NCI-H1436 treated with DMSO at 0.1 percent for 48 hours (cell line): ENCODE data around the gene CHRNA9.

Source experiments
- DNase-seq: peaks from one replicate; lab custom pipeline; 2025; lab: John Stamatoyannopoulos, UW

CHRNA9 gene

GRCh38 chr4:40309250-40309774, 25.8 kb upstream of the CHRNA9 start:
- DNase-seq = no peak

GRCh38 chr4:40310225-40310624, 24.9 kb upstream of the CHRNA9 start:
- DNase-seq = no peak

- no peak for DNase-seq
These were observed 23.3 kb upstream of the CHRNA9 start for GRCh38 chr4:40311811-40312346.

- DNase-seq = no peak
These were observed 20.2 kb upstream of the CHRNA9 start for GRCh38 chr4:40314951-40315350.

GRCh38 chr4:40316333-40316781, 18.8 kb upstream of the CHRNA9 start:
- no peak for DNase-seq

- DNase-seq = no peak
These were observed 18.1 kb upstream of the CHRNA9 start for GRCh38 chr4:40316782-40317635.

- no peak for DNase-seq
These were observed 17.0 kb upstream of the CHRNA9 start for GRCh38 chr4:40317916-40318658.

GRCh38 chr4:40321574-40322275, 13.4 kb upstream of the CHRNA9 start:
- peak; percentile 47 for DNase-seq

GRCh38 chr4:40322811-40323210, 12.3 kb upstream of the CHRNA9 start:
- DNase-seq = no peak

- DNase-seq = no peak
These were observed 11.3 kb upstream of the CHRNA9 start for GRCh38 chr4:40323866-40324265.

GRCh38 chr4:40325406-40326019, 9.6 kb upstream of the CHRNA9 start:
- DNase-seq = peak; percentile 53

- DNase-seq = no peak
These were observed 7.8 kb upstream of the CHRNA9 start for GRCh38 chr4:40327340-40327739.

GRCh38 chr4:40328383-40328782, 6.8 kb upstream of the CHRNA9 start:
- DNase-seq = no peak

- no peak for DNase-seq
These were observed 5.3 kb upstream of the CHRNA9 start for GRCh38 chr4:40329805-40330204.

GRCh38 chr4:40330536-40330935, 4.6 kb upstream of the CHRNA9 start:
- no peak for DNase-seq

GRCh38 chr4:40331101-40331745, 3.9 kb upstream of the CHRNA9 start:
- DNase-seq = no peak

- no peak for DNase-seq
These were observed 3.2 kb upstream of the CHRNA9 start for GRCh38 chr4:40331961-40332360.

GRCh38 chr4:40333921-40334352, 1.2 kb upstream of the CHRNA9 start:
- peak; percentile 59 for DNase-seq

- DNase-seq = no peak
These were observed 377 bp downstream of the CHRNA9 start for GRCh38 chr4:40335525-40335894.

GRCh38 chr4:40337051-40337450, 1.9 kb downstream of the CHRNA9 start:
- no peak for DNase-seq

GRCh38 chr4:40337523-40337922, 2.4 kb downstream of the CHRNA9 start:
- no peak for DNase-seq
